ENCODE measurements around the gene ONECUT3. TPM values are rescaled to one million over a fixed set of nuclear protein-coding genes. Genes with fewer than 3 reads are reported as not detected.

ONECUT3 gene
- total and polyA plus RNA-seq, 10 of the 15 experiments (the other 5 are each of a cell fraction or from before 2014, with no cell fraction given), result not detected

GRCh38 chr19:1806184-1807029 lies 53.1 kb downstream of the ONECUT3 start (continued):
- TF ChIP-seq, protein P1, sequence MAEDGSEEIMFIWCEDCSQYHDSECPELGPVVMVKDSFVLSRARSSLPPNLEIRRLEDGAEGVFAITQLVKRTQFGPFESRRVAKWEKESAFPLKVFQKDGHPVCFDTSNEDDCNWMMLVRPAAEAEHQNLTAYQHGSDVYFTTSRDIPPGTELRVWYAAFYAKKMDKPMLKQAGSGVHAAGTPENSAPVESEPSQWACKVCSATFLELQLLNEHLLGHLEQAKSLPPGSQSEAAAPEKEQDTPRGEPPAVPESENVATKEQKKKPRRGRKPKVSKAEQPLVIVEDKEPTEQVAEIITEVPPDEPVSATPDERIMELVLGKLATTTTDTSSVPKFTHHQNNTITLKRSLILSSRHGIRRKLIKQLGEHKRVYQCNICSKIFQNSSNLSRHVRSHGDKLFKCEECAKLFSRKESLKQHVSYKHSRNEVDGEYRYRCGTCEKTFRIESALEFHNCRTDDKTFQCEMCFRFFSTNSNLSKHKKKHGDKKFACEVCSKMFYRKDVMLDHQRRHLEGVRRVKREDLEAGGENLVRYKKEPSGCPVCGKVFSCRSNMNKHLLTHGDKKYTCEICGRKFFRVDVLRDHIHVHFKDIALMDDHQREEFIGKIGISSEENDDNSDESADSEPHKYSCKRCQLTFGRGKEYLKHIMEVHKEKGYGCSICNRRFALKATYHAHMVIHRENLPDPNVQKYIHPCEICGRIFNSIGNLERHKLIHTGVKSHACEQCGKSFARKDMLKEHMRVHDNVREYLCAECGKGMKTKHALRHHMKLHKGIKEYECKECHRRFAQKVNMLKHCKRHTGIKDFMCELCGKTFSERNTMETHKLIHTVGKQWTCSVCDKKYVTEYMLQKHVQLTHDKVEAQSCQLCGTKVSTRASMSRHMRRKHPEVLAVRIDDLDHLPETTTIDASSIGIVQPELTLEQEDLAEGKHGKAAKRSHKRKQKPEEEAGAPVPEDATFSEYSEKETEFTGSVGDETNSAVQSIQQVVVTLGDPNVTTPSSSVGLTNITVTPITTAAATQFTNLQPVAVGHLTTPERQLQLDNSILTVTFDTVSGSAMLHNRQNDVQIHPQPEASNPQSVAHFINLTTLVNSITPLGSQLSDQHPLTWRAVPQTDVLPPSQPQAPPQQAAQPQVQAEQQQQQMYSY (CRISPR knock-in tag; IDR thresholded peaks at IDR 0.05), result no peak
- no peak for TF ChIP-seq IRF3 (IDR thresholded peaks at IDR 0.05)
- no peak for TF ChIP-seq PAX8 (IDR thresholded peaks at IDR 0.05)
- no peak for TF ChIP-seq WRNIP1 (IDR thresholded peaks at IDR 0.05; ENCODE audit: borderline replicate concordance, low read depth, low read length)
- no peak for TF ChIP-seq ZBTB33 (IDR thresholded peaks at IDR 0.05)
- TF ChIP-seq SIN3A (IDR thresholded peaks at IDR 0.05; ENCODE audit: low read depth, low read length), result no peak
- TF ChIP-seq NFIC (IDR thresholded peaks at IDR 0.05; ENCODE audit: low read depth, low read length), result no peak
- TF ChIP-seq MEF2B (IDR thresholded peaks at IDR 0.05; ENCODE audit: partially characterized antibody, poor library complexity, severe bottlenecking), result no peak
- no peak for TF ChIP-seq POU2F2 (IDR thresholded peaks at IDR 0.05; ENCODE audit: borderline replicate concordance, low read depth, low read length)
- TF ChIP-seq PML (IDR thresholded peaks at IDR 0.05; ENCODE audit: low read length), result no peak
- no peak for TF ChIP-seq ESRRA (IDR thresholded peaks at IDR 0.05; ENCODE audit: low read length)
- no peak for TF ChIP-seq EP300 (IDR thresholded peaks at IDR 0.05; ENCODE audit: borderline replicate concordance in 1 of 2, control insufficient read depth in 1 of 2, low read depth in 2 of 2, low read length in 2 of 2)
